ENCODE results near the gene COX6A1. TPM values are rescaled to one million over a fixed set of nuclear protein-coding genes. Genes with fewer than 3 reads are reported as not detected.

COX6A1 gene
- total RNA-seq, 4 donors from 2014 or later: 196 to 524 (median 201) TPM

- no peak for DNase-seq
- H3K4me3 ChIP-seq: no peak overlapping the region
- TF ChIP-seq POLR2A (IDR thresholded peaks at IDR 0.05): no peak
- TF ChIP-seq CTCF (IDR thresholded peaks at IDR 0.05): no peak
- no peak overlapping the region for H3K27ac ChIP-seq
- H3K27me3 ChIP-seq: no peaks in the 10 kb centered on the region
- H3K9me3 ChIP-seq: no peaks in the 10 kb centered on the region
- H3K4me1 ChIP-seq: no peaks in the 10 kb centered on the region
- intact Hi-C loops (cut with DNase I; ENCODE audit: low total_unique reads): no loop called here
- no peaks in the 10 kb centered on the region for H3K36me3 ChIP-seq
These were observed 31.8 kb upstream of the COX6A1 start for GRCh38 chr12:120406069-120406468.

GRCh38 chr12:120406553-120406952, 31.4 kb upstream of the COX6A1 start:
- Histone ChIP-seq H3K4me3 (no peak overlapping the region), H3K9me3 (no peaks in the 10 kb centered on the region), H3K36me3 (no peaks in the 10 kb centered on the region), H3K27me3 (no peaks in the 10 kb centered on the region), H3K27ac (no peak overlapping the region), H3K4me1 (no peaks in the 10 kb centered on the region)
- no peak for DNase-seq
- TF ChIP-seq POLR2A (IDR thresholded peaks at IDR 0.05) (no peak), CTCF (IDR thresholded peaks at IDR 0.05) (no peak)
- intact Hi-C loops (cut with DNase I; ENCODE audit: low total_unique reads): no loop called here

- Histone ChIP-seq H3K36me3 (no peaks in the 10 kb centered on the region), H3K4me3 (no peak overlapping the region), H3K27ac (no peak overlapping the region), H3K27me3 (no peaks in the 10 kb centered on the region), H3K9me3 (no peaks in the 10 kb centered on the region), H3K4me1 (no peaks in the 10 kb centered on the region)
- DNase-seq: no peak
- TF ChIP-seq CTCF (IDR thresholded peaks at IDR 0.05) (no peak), POLR2A (IDR thresholded peaks at IDR 0.05) (no peak)
- intact Hi-C loops (cut with DNase I; ENCODE audit: low total_unique reads): no loop called here
These were observed 29.1 kb upstream of the COX6A1 start for GRCh38 chr12:120408771-120409170.

- no peaks in the 10 kb centered on the region for H3K36me3 ChIP-seq
- no peak overlapping the region for H3K27ac ChIP-seq
- no peaks in the 10 kb centered on the region for H3K27me3 ChIP-seq
- no peak for DNase-seq
- no peak overlapping the region for H3K4me3 ChIP-seq
- TF ChIP-seq CTCF (IDR thresholded peaks at IDR 0.05): no peak
- TF ChIP-seq POLR2A (IDR thresholded peaks at IDR 0.05): no peak
- H3K4me1 ChIP-seq: no peaks in the 10 kb centered on the region
- no peaks in the 10 kb centered on the region for H3K9me3 ChIP-seq
- intact Hi-C loops (cut with DNase I; ENCODE audit: low total_unique reads): no loop called here
These were observed 25.5 kb upstream of the COX6A1 start for GRCh38 chr12:120412421-120412820.

GRCh38 chr12:120413901-120414695, 23.8 kb upstream of the COX6A1 start:
- Histone ChIP-seq H3K27me3 (no peaks in the 10 kb centered on the region), H3K4me3 (no peak overlapping the region), H3K9me3 (no peaks in the 10 kb centered on the region), H3K36me3 (no peaks in the 10 kb centered on the region), H3K4me1 (no peaks in the 10 kb centered on the region), H3K27ac (peak overlapping the region in 1 of 2 donors; percentile 23)
- no peak for TF ChIP-seq CTCF (IDR thresholded peaks at IDR 0.05)
- no peak for TF ChIP-seq POLR2A (IDR thresholded peaks at IDR 0.05)
- intact Hi-C loops (cut with DNase I; ENCODE audit: low total_unique reads): no loop called here
- DNase-seq: peak in 1 of 2 donors; percentile 33

All from uterus (tissue), 4 donors.